Endometrial microvascular endothelial cells (primary cell): ENCODE results near the gene ZSCAN20. TPM values are rescaled to one million over a fixed set of nuclear protein-coding genes. Genes with fewer than 3 reads are reported as not detected.

Experiments used
- in situ Hi-C: cut with HindIII; loops from 2 replicates; pipeline ENCODE4 v1.10.0; 2017; ENCODE audit warnings: low sequenced_read_pairs, low pct_unique_long_range_greater_than_20kb; ENCODE audit errors: inconsistent ontology term
- total RNA-seq: library from RNA; depleted of rRNA; stranded (reverse); fragments of >200 nt; gene quantifications from one replicate; pipeline ENCODE4 v1.2.3, GENCODE V29; 2015; ENCODE audit errors: inconsistent ontology term

The ZSCAN20 gene
- total RNA-seq, 1 donor from 2014 or later: 3.7 TPM

DNA sequence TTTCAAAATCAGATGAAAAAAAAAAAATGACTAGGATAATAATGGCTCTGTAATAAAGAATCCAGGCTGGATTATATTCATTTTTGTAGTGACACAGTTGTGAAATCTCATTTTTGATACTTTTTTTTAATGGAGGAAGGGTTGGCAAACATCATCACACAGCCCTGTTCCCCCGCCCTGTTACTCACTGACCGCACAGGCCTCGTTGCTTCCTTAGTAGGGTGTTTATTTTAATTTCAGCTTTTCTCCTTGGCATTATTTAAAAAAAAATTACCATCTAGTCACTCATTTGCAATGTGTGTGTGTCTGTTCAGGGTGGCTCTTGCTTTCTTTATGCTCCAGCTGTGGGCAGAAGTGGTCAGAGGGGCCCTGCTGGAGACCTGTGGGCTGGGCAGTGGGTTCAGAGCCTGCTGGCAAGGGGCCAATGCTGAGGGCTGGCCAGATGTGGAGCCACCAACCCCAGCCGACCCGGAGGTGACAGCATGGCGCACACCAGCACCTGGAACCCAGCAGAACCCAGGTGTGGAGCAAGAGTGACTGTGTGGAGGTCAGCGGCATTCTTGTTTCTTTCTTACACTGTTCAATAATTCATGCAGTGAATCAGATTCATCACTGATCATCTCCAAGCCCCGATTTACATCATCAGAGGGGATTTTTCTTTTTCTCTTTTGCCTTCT is 44.6 kb downstream of the ZSCAN20 start:
- in situ Hi-C loops: no loop called here

DNA sequence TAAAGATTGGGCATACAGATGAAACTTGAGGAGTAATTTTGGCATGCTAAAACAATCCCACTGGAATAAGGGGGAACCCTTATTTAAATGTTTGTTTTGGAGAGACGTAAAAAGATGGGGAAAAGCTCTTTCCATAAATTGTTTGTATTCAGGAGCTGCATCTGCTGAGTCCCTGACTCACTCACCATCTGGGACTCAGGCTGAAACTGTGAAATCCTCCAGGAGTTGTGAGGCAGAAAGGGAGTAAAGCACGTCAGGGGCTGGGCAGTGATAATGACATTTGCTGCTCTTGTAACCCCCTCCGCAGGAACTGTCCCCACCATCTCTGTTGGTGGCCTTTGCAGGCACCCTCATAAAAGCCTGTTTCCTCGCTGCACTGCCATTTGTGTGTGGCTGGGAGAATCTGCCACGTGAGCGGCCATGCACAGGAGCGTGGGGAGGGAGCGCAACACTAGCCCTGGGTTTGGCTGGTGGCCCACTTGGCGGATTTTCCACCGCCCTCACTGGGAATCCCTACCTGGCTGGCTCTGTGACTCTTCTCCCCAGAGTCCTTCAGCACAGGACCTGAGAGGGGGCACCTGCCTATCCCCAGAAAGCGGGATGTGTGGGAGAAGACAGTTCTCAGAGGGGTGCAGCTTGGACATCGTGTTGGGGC is 45.3 kb downstream of the ZSCAN20 start:
- in situ Hi-C loops: no loop called here

DNA sequence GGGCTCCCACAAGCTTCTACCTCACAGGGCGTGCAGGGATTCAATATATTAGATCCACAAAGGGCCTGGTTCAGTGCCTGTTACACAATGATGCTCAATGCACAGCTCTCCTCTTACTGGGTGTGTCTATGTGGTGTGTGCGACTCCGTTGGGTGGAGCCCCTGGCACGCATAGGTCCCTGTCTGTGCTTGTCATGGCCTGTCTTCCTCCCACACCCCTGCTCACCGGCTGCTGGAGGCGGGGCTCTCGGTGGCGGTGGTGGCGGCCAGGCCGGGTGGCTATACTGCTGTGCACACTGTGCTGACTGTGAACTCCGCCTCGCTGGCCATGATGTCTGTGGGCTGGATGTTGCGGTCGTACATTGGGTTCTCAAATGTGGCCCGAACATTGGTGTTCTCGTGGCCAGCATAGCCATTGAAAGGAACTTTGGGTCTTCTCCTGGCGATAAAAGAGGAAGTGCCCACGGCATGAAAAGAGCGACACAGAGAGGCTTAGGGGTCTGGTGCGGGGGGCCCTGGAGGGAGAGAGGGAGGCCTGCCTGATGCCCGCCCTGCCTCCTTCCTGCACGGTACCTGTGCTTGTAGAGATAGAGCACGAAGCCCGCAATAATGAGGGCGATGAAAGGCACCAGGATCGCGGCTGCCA is 46.9 kb downstream of the ZSCAN20 start:
- in situ Hi-C loops: no loop called here

DNA sequence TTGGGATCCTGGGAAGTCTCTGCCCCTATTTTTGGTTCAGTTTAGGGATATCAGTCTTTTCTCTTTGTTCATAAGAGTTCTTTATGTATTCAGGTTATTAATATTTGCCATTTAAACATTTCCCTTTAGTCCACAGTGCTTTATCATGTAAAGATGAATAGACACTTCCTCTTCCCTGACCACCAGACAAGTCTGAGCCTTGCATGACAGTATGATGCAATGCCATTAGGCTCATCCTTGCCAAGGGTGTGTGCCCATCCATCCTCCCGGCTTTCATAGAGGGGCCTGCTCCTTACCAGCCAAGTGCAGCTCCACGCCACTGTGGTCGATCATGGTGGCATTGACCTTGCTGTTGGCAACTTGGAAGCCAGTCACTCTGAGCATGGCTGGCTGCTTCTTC is 52.1 kb downstream of the ZSCAN20 start:
- in situ Hi-C loops: no loop called here

DNA sequence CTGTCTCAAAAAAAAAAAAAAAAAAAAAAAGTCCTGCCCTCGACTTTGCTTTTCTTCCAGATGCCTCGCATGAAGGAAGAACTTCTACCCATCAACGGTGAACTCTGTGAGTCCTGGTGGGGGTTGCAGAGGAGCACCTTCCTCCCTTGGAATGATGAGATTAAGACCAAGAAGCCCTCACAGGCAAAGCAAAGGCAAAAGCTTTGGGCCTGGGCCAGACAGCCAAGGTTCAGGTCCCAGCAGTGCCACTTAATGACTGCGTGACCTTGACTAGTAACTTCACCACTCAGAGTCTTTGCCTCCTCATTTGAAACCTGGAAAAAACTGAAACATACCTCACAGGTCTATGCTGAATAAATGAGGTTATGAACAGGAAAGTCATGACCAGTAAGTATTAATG is 55.5 kb downstream of the ZSCAN20 start:
- in situ Hi-C loops: no loop called here

DNA sequence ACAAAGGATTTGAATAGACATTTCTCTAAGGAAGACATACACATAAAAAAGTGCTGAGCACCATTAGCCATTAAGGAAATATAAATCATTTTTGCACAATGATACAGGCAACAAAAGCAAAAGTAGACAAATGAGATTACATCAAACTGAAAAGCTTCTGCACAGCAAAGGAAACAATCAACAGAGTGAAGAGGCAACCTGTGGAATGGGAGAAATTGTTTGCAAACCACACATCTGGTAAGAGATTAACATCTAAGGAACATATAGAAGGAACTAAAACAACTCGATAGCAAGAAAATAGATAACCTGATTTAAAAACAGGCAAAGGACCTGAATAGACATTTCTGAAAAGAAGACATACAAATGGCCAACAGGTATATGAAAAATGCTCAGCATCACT is 57.5 kb downstream of the ZSCAN20 start:
- in situ Hi-C loops: no loop called here

DNA sequence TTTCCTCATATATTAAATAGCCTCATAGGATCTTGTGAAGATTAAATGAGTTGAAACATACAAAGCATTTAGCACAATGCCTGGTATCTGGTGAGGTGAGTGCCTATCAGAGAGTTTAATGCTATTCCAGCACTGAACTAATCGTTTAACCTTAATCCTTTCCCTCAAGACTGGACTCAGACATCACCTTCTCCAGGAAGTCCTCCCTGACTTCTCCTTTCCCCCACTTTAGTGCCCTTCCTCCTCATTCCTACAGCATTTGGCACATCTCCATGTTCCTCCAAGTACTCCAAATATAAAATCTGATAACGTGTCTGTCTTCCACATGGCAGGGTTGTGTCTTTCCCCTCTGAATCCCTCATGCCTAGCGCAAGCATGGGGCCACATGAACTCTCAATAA is 59.8 kb downstream of the ZSCAN20 start:
- in situ Hi-C loops: no loop called here

DNA sequence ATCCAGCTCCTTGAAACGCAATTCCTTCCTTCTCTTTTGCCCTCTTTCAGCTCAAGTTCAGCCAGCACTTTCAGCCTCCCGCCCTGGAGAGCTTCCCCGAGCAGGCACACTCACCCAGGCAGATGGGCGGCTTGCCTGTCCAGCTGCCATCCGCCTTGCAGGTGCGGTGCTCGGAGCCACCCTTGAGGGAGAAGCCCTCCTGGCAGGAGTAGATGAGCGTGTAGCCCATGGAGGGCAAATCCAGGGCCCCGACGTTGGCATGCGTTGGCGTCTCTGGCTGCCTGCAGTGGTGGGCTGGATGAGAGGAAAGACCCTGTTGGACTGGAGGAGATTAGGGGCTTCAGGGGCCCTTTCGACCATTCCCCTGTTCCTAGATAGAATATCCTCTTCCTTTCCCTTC is 60.5 kb downstream of the ZSCAN20 start:
- in situ Hi-C loops: no loop called here

DNA sequence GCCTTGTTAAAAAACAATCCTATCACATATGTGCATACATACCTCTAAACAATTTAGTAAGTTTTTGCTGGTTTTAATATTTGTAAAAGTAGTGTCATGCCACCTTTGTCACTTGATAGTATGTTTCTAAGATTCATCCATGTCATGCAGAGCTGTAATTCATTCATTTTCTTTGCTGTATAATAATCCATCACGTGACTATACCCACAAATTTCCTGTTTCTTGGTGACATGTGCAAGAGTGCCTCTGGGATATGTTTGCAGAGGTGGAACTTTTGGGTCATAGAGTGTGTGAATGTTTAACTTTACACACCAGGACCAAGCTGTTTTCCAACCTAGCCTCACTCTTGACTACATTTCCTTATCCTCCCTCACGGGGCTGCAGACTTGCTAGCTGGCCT is 62.9 kb downstream of the ZSCAN20 start:
- in situ Hi-C loops: no loop called here

DNA sequence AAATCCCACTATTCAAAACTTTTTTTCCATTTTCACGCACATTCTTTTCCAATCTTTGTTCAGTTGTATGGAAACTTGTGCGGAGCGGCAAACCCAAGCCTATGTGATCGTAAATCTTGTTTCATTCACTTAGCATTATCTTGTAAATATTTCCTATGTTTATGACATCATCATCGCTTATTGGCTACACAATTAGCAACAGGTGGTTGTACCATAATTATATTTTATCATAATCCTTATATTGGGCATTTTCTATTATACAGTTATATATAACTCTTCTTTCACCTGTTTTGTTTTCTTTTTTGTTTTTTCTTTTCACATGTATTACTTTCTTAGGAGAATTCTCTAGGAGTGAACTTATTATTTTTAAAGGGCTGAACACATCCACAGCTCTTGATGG is 65.4 kb downstream of the ZSCAN20 start:
- in situ Hi-C loops: no loop called here

DNA sequence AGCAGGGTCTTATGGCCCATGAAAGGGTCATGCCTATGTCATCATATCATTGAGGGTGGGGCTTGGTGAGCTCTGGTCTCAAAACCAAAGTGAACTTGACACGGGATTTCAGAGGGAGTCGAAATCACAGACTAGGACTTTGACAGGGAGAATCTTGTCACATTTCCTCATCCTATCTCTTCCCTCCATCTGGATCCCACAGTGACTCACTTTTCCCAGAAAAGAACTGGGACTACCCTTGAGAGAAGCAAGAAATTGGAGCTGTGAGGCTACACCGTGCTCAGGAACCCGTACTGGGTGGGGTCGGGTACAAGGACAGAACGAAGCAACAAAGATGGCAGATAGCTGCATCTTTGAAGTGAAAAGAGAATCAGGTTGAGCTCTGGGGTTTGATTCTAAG is 69.5 kb downstream of the ZSCAN20 start:
- in situ Hi-C loops: no loop called here

Other genes with a start within 250 kb of the ZSCAN20 start
- 6.2 TPM for gene ZNF362, start 216.2 kb upstream of the ZSCAN20 start, total RNA-seq
- gene A3GALT2, start 151.5 kb upstream of the ZSCAN20 start, total RNA-seq: not detected
- 112 TPM for gene PHC2, start 41.5 kb upstream of the ZSCAN20 start, total RNA-seq